GM12878 (cell line): Measurements from ENCODE around the gene CD52. TPM values are rescaled to one million over a fixed set of nuclear protein-coding genes. Genes with fewer than 3 reads are reported as not detected.

Experiments
- BHLHE40 ChIP-seq, 2 experiments: fragments of 450-650 bp in 1 of 2; IDR thresholded peaks; 2 replicates each; pipeline ENCODE4 v1.6.1; 2011 to 2017; ENCODE audit warnings: low read depth in 2 of 2, borderline replicate concordance in 1 of 2, improper control_type of control experiment in 1 of 2, low read length in 1 of 2, mild to moderate bottlenecking in 1 of 2
- CUX1 ChIP-seq: IDR thresholded peaks from 2 replicates; pipeline ENCODE4 v1.6.1; 2012; ENCODE audit warnings: improper control_type of control experiment, low read depth, low read length; ENCODE audit not compliant: insufficient replicate concordance
- EZH2 ChIP-seq: IDR thresholded peaks from 2 replicates; pipeline ENCODE4 v1.6.1; 2012; ENCODE audit warnings: low read depth, mild to moderate bottlenecking, control low read depth, inconsistent platforms, low read length, borderline replicate concordance; ENCODE audit not compliant: control insufficient read depth
- IKZF1 ChIP-seq: fragments of 450-650 bp; conservative IDR thresholded peaks from 2 replicates; pipeline ENCODE4 v1.6.1; 2017; ENCODE audit warnings: antibody characterized with exemption, mild to moderate bottlenecking
- KLF5 ChIP-seq: fragments of 450-650 bp; IDR thresholded peaks from 2 replicates; pipeline ENCODE4 v1.6.1; 2014; ENCODE audit warnings: mild to moderate bottlenecking; ENCODE audit not compliant: partially characterized antibody
- PML ChIP-seq: IDR thresholded peaks from 2 replicates; pipeline ENCODE4 v1.6.1; 2012; ENCODE audit warnings: low read length, inconsistent platforms
- RELA ChIP-seq: fragments of 450-650 bp; IDR thresholded peaks from 2 replicates; pipeline ENCODE4 v1.8.0; 2014; ENCODE audit warnings: borderline replicate concordance; ENCODE audit not compliant: partially characterized antibody
- REST ChIP-seq: IDR thresholded peaks from 2 replicates; pipeline ENCODE4 v1.6.1; 2012; ENCODE audit warnings: mild to moderate bottlenecking, low read depth, low read length
- SMAD5 ChIP-seq: IDR thresholded peaks from 2 replicates; pipeline ENCODE4 v1.6.1; 2016; ENCODE audit warnings: antibody characterized with exemption, low read depth
- TARDBP ChIP-seq: IDR thresholded peaks from 2 replicates; pipeline ENCODE4 v1.6.1; 2016; ENCODE audit warnings: borderline replicate concordance
- TCF3 ChIP-seq: IDR thresholded peaks from 2 replicates; pipeline ENCODE4 v1.6.1; 2012; ENCODE audit warnings: low read depth, mild to moderate bottlenecking, low read length, borderline replicate concordance; ENCODE audit not compliant: insufficient read depth
- USF2 ChIP-seq: IDR thresholded peaks from 2 replicates; pipeline ENCODE4 v1.6.1; 2011; ENCODE audit warnings: low read depth, low read length, improper control_type of control experiment, borderline replicate concordance
- ZNF217 ChIP-seq: fragments of 450-650 bp; IDR thresholded peaks from 2 replicates; pipeline ENCODE4 v1.6.1; 2017; ENCODE audit warnings: antibody characterized with exemption, mild to moderate bottlenecking
- ZNF592 ChIP-seq: fragments of 450-650 bp; IDR thresholded peaks from 2 replicates; pipeline ENCODE4 v1.6.1; 2017; ENCODE audit warnings: mild to moderate bottlenecking, moderate library complexity
- polyA plus RNA-seq, 11 experiments: library from polyadenylated mRNA; depleted of rRNA in 4 of 11; unstranded in 6 of 11; stranded (reverse) in 5 of 11; fragments of >200 nt; fragmentation: Nextera tagmentation in 4 of 11; fragmentation: Illumina TruSeq in 1 of 11; extraction: Ambion mirVana in 4 of 11; extraction: Trizol in 1 of 11; gene quantifications; 1 replicate in 1 of 11; 2 replicates in 10 of 11; pipeline versions ENCODE4 v1.2.1 to v1.2.3, GENCODE V29; 2011 to 2016; ENCODE audit warnings: inconsistent platforms in 2 of 11, missing spikeins in 2 of 11, low read depth in 1 of 11
- total RNA-seq, 4 experiments: library from RNA; depleted of rRNA in 3 of 4; stranded (reverse); fragments of >200 nt in 3 of 4; fragmentation: Illumina TruSeq in 1 of 4; extraction: Trizol in 1 of 4; gene quantifications; 2 replicates each; pipeline versions ENCODE4 v1.2.1 to v1.2.3, GENCODE V29; 2013 to 2021

The CD52 gene
- total and polyA plus RNA-seq, 10 of the 15 experiments (the other 5 are each of a cell fraction or from before 2014, with no cell fraction given) = 237 to 2,736 (median 532) TPM

- TF ChIP-seq CUX1 = no peak
- no peak for TF ChIP-seq USF2
- TF ChIP-seq BHLHE40 (IDR thresholded peaks at IDR 0.05; ENCODE audit: borderline replicate concordance in 1 of 2, low read depth in 2 of 2, low read length in 1 of 2) = peak; percentile 90 to 96
- TF ChIP-seq ZNF217 = no peak
- TF ChIP-seq EZH2 = no peak
- no peak for TF ChIP-seq RELA
- TF ChIP-seq PML = no peak
- TF ChIP-seq KLF5 = peak; percentile 75
- TF ChIP-seq TARDBP = no peak
- no peak for TF ChIP-seq TCF3
- no peak for TF ChIP-seq SMAD5
- no peak for TF ChIP-seq ZNF592
- no peak; the same call in none of the 2 replicates for TF ChIP-seq IKZF1
- TF ChIP-seq REST = no peak
These were observed 11.2 kb upstream of the CD52 start, which contains the start of gene UBXN11 (continued) for GRCh38 chr1:26306290-26307229.
